DOHH2 (cell line): ENCODE results near the gene GANAB.

Experiments
- H3F3A ChIP-seq: fragments of 200-600 bp; sonication (generic), shearing (Covaris generic); 2 replicates; pipeline ENCODE4 v1.6.0; 2016; ENCODE audit warnings: antibody characterized with exemption, mild to moderate bottlenecking; ENCODE audit not compliant: control insufficient read depth, insufficient read depth
- H3K27ac ChIP-seq: fragments of 200-600 bp; sonication (generic); 2 replicates; pipeline ENCODE4 v1.5.1; 2014; ENCODE audit warnings: low read depth, mild to moderate bottlenecking, low read length, moderate library complexity
- H3K27me3 ChIP-seq: fragments of 200-600 bp; sonication (generic); 2 replicates; pipeline ENCODE4 v1.6.1; 2014; ENCODE audit warnings: mild to moderate bottlenecking, low read length, mixed read lengths; ENCODE audit not compliant: control insufficient read depth
- H3K36me3 ChIP-seq: fragments of 200-600 bp; sonication (generic); 2 replicates; pipeline ENCODE4 v1.6.1; 2014; ENCODE audit warnings: mild to moderate bottlenecking, low read length, moderate library complexity, mixed read lengths; ENCODE audit not compliant: control insufficient read depth
- H3K4me1 ChIP-seq: fragments of 200-600 bp; sonication (generic); 2 replicates; pipeline ENCODE4 v1.6.1; 2014; ENCODE audit warnings: mild to moderate bottlenecking, low read length, mixed read lengths; ENCODE audit not compliant: control insufficient read depth
- H3K4me2 ChIP-seq: fragments of 200-600 bp; sonication (generic); 2 replicates; pipeline ENCODE4 v1.6.0; 2014; ENCODE audit warnings: mild to moderate bottlenecking, low read length, moderate library complexity
- H3K4me3 ChIP-seq: fragments of 200-600 bp; sonication (generic); 2 replicates; pipeline ENCODE4 v1.5.1; 2014; ENCODE audit warnings: mild to moderate bottlenecking, low read length, mixed read lengths
- H3K79me2 ChIP-seq: fragments of 200-600 bp; sonication (generic); 2 replicates; pipeline ENCODE4 v1.6.1; 2014; ENCODE audit warnings: mild to moderate bottlenecking, low read length, mixed read lengths; ENCODE audit not compliant: control insufficient read depth
- H3K9me2 ChIP-seq: fragments of 200-600 bp; sonication (generic); replicated peaks from 2 replicates; pipeline ENCODE4 v1.6.1; 2014; ENCODE audit warnings: mild to moderate bottlenecking, low read length, mixed read lengths; ENCODE audit not compliant: control insufficient read depth
- H3K9me3 ChIP-seq: fragments of 200-600 bp; sonication (generic); 2 replicates; pipeline ENCODE4 v1.6.1; 2014; ENCODE audit warnings: antibody characterized with exemption, low read length, mixed read lengths; ENCODE audit not compliant: control insufficient read depth, insufficient read depth
- H4K20me1 ChIP-seq: fragments of 200-600 bp; sonication (generic); 2 replicates; pipeline ENCODE4 v1.6.0; 2014; ENCODE audit warnings: low read depth, mild to moderate bottlenecking, antibody characterized with exemption, low read length, moderate library complexity; ENCODE audit not compliant: control insufficient read depth, insufficient read depth
- EZH2phosphoT487 ChIP-seq: fragments of 200-600 bp; sonication (generic); IDR thresholded peaks from 2 replicates; pipeline ENCODE4 v1.6.1; 2017; ENCODE audit warnings: borderline replicate concordance, mild to moderate bottlenecking, antibody characterized with exemption, low read length, moderate library complexity, mixed read lengths
- TF ChIP-seq, protein P1 (sequence below): fragments of 200-600 bp; sonication (generic); IDR thresholded peaks from one replicate; pipeline ENCODE4 v1.5.1; 2014; ENCODE audit warnings: antibody characterized with exemption, mild to moderate bottlenecking, low read depth, low read length; ENCODE audit not compliant: poor library complexity, severe bottlenecking

GANAB gene

DNA sequence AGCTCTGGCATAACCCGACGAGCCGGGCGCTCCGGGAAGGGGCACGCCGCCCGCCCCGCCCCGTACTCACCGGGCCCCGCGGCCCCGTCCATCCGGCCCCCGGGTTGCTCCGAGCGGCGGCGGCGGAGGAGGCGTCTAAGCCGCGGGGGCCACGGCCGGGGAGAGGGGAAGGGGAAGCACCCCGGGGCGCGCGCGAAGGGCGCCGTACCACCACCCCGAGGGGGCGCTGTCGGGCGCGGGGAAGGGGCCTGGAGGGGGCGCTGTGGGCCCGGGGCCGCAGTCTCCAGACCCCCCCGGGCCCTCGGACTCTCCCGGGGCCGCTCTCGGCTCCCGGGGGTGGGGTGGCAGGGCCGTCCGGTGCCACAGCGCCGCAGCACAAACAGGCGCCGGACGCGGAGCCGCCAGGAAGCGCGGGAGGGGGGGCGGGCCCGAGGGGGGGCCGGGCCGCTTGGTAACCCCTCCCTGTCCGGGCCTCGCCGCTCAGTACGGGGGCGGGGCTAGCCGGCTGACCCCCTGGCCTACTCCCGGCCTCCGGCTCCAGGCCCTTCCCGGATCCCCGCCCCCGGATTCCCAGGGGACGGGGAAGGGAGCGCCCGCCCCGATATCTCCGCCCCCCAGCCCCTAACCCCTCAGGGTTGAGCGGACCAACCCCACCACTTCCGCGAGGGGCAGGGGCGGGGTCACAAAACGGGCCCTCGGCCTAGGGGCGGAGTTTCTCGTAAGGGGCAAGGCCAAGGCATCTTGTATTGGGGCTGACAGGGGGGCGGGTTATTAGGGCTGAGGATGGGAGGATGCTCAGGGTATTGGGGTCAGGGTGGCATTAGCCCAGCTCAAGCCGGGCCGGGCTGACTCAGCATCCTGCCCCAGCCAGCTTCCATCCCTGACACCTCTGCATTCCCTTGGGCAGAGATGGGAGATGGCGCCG, 33.8 kb downstream of the GANAB start, which contains the start of the genes EML3 and ROM1:
Gene EML3, minus strand, starts transcription at position 410 of the 925 bp plus-strand sequence. Its CDS starts 318 bp downstream, at position 92.
Gene ROM1, plus strand, starts transcription at position 892 of the 925 bp plus-strand sequence. Its CDS starts 25 bp downstream, at position 917.
- TF ChIP-seq EZH2phosphoT487 = no peak
- TF ChIP-seq, protein P1, sequence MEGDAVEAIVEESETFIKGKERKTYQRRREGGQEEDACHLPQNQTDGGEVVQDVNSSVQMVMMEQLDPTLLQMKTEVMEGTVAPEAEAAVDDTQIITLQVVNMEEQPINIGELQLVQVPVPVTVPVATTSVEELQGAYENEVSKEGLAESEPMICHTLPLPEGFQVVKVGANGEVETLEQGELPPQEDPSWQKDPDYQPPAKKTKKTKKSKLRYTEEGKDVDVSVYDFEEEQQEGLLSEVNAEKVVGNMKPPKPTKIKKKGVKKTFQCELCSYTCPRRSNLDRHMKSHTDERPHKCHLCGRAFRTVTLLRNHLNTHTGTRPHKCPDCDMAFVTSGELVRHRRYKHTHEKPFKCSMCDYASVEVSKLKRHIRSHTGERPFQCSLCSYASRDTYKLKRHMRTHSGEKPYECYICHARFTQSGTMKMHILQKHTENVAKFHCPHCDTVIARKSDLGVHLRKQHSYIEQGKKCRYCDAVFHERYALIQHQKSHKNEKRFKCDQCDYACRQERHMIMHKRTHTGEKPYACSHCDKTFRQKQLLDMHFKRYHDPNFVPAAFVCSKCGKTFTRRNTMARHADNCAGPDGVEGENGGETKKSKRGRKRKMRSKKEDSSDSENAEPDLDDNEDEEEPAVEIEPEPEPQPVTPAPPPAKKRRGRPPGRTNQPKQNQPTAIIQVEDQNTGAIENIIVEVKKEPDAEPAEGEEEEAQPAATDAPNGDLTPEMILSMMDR = peak; percentile 91
- Histone ChIP-seq H3K4me1 (peaks cover 29% of the 10 kb centered on the region), H3K27me3 (no peaks in the 10 kb centered on the region), H3K79me2 (peaks cover 17% of the 10 kb centered on the region), H3F3A (peaks cover 15% of the 10 kb centered on the region), H3K9me3 (no peaks in the 10 kb centered on the region), H3K36me3 (peaks cover 46% of the 10 kb centered on the region), H3K4me3 (peak within 1 kb of the TSS; percentile 92), H3K4me2 (peak within 1 kb of the TSS; percentile 98), H4K20me1 (no peaks in the 10 kb centered on the region), H3K27ac (peak within 1 kb of the TSS; percentile 64), H3K9me2 (no peaks in the 10 kb centered on the region)

DNA sequence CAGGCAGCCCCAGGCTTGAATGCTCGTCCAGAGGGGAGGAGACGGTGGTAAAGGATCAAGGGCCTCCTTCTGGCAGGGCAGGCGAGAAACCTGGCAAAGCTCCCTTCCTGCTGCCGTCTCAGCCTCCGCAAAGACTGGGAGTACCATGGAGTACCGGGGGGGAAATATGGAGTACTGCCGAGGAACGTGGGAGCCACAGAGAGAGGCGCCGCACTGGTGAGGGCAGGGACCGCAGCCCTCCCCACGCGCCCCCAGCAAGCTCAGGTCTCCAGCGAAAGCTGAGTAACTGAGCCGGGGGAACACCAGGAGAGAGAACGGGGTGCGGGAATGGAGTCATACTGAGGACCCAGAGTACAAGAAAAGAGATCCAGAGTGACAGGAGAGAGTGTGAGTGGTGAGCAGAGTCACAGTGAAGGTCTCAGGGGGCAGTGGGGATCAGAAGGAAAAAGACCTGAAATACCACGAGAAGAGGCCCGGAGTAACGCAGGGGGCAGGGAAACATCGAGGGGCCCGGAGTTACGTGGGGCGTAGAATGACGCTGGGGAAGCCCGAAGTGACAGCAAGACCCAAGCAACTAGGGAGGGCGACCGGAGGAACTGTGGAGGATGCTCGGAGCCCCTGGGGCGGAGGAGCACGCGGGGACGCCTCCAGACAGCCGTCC, 34.6 kb downstream of the GANAB start:
- Histone ChIP-seq H3K9me3 (no peaks in the 10 kb centered on the region), H3K4me3 (peak overlapping the region; percentile 92), H3K36me3 (peaks cover 42% of the 10 kb centered on the region), H3F3A (peaks cover 15% of the 10 kb centered on the region), H3K9me2 (no peaks in the 10 kb centered on the region), H4K20me1 (no peaks in the 10 kb centered on the region), H3K4me2 (peak overlapping the region; percentile 98), H3K4me1 (peaks cover 36% of the 10 kb centered on the region), H3K27ac (peak overlapping the region; percentile 64), H3K79me2 (peaks cover 17% of the 10 kb centered on the region), H3K27me3 (no peaks in the 10 kb centered on the region)
- TF ChIP-seq EZH2phosphoT487 = no peak
- TF ChIP-seq, protein P1 = no peak

DNA sequence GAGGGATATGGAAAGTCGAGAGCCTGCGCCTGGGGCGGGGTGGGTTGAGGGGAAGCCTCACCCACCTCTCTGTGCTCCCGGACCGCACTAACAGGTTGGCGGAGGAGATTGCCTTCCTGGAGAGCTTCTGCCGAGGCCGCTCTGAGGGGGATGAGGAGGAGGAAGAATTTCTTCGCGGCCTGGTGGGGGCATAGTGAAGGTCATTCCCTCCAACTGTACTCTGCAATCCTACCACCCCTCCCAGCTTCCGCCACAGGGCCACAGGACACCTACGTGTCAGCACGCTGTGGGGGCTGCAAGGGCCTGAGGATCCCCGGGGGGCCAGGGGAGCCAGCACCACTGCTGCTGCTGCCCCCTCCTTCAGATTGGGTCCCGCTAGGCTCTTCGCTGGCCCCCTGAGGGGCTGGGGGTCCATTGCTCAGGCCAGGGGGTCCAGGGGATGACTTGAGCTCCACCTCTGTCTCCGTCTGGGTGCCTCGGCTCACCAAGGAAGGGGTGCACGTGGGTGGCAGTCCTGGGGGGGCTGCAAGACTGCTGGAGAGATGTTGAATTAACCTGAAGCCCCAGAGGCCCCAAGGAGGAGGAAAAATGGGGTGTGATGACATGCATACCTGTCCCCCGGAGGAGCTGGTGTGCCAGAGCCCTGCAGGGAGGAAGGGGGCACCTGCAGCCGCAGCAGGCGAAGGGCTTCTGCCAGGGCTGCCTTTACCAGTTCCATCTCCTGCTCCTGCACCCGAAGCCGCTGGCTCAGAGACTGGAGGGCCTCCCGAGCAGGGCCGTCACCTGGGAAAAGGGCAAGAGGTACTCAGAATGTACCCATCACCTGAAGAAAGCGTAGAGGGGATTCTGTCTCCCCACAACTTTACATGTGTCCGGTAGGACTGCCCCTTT, 35.4 kb downstream of the GANAB start:
- Histone ChIP-seq H3K36me3 (peaks cover 40% of the 10 kb centered on the region), H3F3A (peaks cover 15% of the 10 kb centered on the region), H3K27ac (peak overlapping the region; percentile 64), H3K4me2 (peak overlapping the region; percentile 98), H3K4me1 (peaks cover 39% of the 10 kb centered on the region), H3K79me2 (peaks cover 17% of the 10 kb centered on the region), H3K9me2 (no peaks in the 10 kb centered on the region), H3K27me3 (no peaks in the 10 kb centered on the region), H4K20me1 (no peaks in the 10 kb centered on the region), H3K9me3 (no peaks in the 10 kb centered on the region), H3K4me3 (peak overlapping the region; percentile 92)
- no peak for TF ChIP-seq EZH2phosphoT487
- TF ChIP-seq, protein P1 = no peak
